ENCODE measurements around the gene NTMT1. TPM values are rescaled to one million over a fixed set of nuclear protein-coding genes. Genes with fewer than 3 reads are reported as not detected.

The NTMT1 gene
- total RNA-seq, 3 donors from 2014 or later = 22.0 to 32.0 (median 26.2) TPM

- no peaks in the 10 kb centered on the region for H3K36me3 ChIP-seq (ENCODE audit: low read depth)
- intact Hi-C loops (cut with DNase I, micrococcal nuclease) = no loop called here
- no peak for DNase-seq
- peaks cover 13% of the 10 kb centered on the region for H3K4me1 ChIP-seq (ENCODE audit: low read depth)
- no peak overlapping the region for H3K4me3 ChIP-seq
- H3K9me3 ChIP-seq = no peaks in the 10 kb centered on the region
- TF ChIP-seq CTCF (IDR thresholded peaks at IDR 0.05) = no peak
- ATAC-seq = no peak
These were observed 13.2 kb downstream of the NTMT1 start for GRCh38 chr9:129639034-129639630.

GRCh38 chr9:129639756-129640085 lies 13.8 kb downstream of the NTMT1 start:
- intact Hi-C loops (cut with DNase I, micrococcal nuclease) = no loop called here
- Histone ChIP-seq H3K4me1 (ENCODE audit: low read depth) (peaks cover 13% of the 10 kb centered on the region), H3K9me3 (no peaks in the 10 kb centered on the region), H3K4me3 (no peak overlapping the region), H3K36me3 (ENCODE audit: low read depth) (no peaks in the 10 kb centered on the region)
- DNase-seq = no peak
- TF ChIP-seq CTCF (IDR thresholded peaks at IDR 0.05) = no peak
- no peak for ATAC-seq

- Histone ChIP-seq H3K36me3 (ENCODE audit: low read depth) (no peaks in the 10 kb centered on the region), H3K4me1 (ENCODE audit: low read depth) (peaks cover 13% of the 10 kb centered on the region), H3K4me3 (no peak overlapping the region), H3K9me3 (no peaks in the 10 kb centered on the region)
- intact Hi-C loops (cut with DNase I, micrococcal nuclease) = no loop called here
- no peak for DNase-seq
- TF ChIP-seq CTCF (IDR thresholded peaks at IDR 0.05) = no peak
- no peak for ATAC-seq
These were observed 14.3 kb downstream of the NTMT1 start for GRCh38 chr9:129640086-129640870.

GRCh38 chr9:129640871-129641749 lies 15.1 kb downstream of the NTMT1 start:
- no peak for TF ChIP-seq CTCF (IDR thresholded peaks at IDR 0.05)
- Histone ChIP-seq H3K4me1 (ENCODE audit: low read depth) (peaks cover 13% of the 10 kb centered on the region), H3K4me3 (peak overlapping the region; percentile 86), H3K36me3 (ENCODE audit: low read depth) (no peaks in the 10 kb centered on the region), H3K9me3 (no peaks in the 10 kb centered on the region)
- ATAC-seq (peak; percentile 19), DNase-seq (no peak)
- intact Hi-C loops (cut with DNase I, micrococcal nuclease) = no loop called here

- H3K9me3 ChIP-seq = no peaks in the 10 kb centered on the region
- DNase-seq = peak; percentile 97 to 99 (median 98)
- peak; percentile 96 for ATAC-seq
- H3K4me3 ChIP-seq = peak within 1 kb of the TSS; percentile 86
- peaks cover 13% of the 10 kb centered on the region for H3K4me1 ChIP-seq (ENCODE audit: low read depth)
- no peaks in the 10 kb centered on the region for H3K36me3 ChIP-seq (ENCODE audit: low read depth)
- peak; percentile 99 for TF ChIP-seq CTCF (IDR thresholded peaks at IDR 0.05)
- intact Hi-C loops (cut with DNase I, micrococcal nuclease) = no loop called here
These were observed 16.0 kb downstream of the NTMT1 start, which contains the start of gene ASB6 for GRCh38 chr9:129641750-129642585. ASB6 (minus strand) TSS chr9:129642151; CDS start chr9:129641999, 152 bp downstream.

Data from mucosa of descending colon (tissue), 3 donors.